Measurements from ENCODE around the gene CDH13. TPM values are rescaled to one million over a fixed set of nuclear protein-coding genes. Genes with fewer than 3 reads are reported as not detected.
A peak's percentile ranks its signal among the peaks of the same experiment; 100 is the strongest.

CDH13 gene
- total and polyA plus RNA-seq, 2 of the 8 experiments (the other 6 are each of a cell fraction or from before 2014, with no cell fraction given) = 2.3 to 2.4 TPM

DNA sequence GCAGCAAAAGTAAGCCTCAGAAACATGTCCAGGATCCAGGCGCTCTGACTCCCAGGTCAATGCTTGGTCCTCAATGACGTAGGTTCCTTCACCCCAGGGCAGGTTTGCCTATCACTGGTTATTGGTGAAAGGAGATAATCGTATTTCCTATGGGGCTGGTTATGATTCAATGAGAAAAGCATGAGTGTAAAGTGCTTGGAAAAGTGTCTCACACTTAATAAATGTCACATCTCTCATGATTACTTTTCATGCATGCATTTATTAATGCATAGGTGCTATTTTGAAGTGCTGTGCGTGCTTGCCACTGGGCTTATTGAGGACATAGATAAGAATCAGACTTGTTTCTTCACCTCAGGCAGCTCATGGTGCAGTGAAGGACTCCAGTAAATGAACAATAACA, 10.4 kb upstream of the CDH13 start:
- no peak overlapping the region for H3K18ac ChIP-seq (ENCODE audit: extremely low read depth, low read length)
- FAIRE-seq (no peak), DNase-seq (ENCODE audit: low read depth in 1 of 2, low spot score in 2 of 2) (no peak)
- no peak overlapping the region for H4K91ac ChIP-seq (replicated peaks; ENCODE audit: insufficient read length, low read length)
- no peaks in the 10 kb centered on the region for H3K4me1 ChIP-seq (replicated peaks in 1 of 4; ENCODE audit: control insufficient read depth in 3 of 4, insufficient read depth in 4 of 4, low read length in 3 of 4)
- no peak overlapping the region for H3K4me3 ChIP-seq (ENCODE audit: extremely low read depth in 1 of 4, insufficient read depth in 2 of 4, low read depth in 3 of 4, low read length in 4 of 4)
- POLR2A ChIA-PET (ENCODE audit: partially characterized antibody) = no interaction called here
- H2BK15ac ChIP-seq (ENCODE audit: low read length) = peak overlapping the region; percentile 51; the same call in 1 of the 2 replicates
- no peak overlapping the region for H3K9ac ChIP-seq (replicated peaks in 1 of 4; ENCODE audit: extremely low read depth in 1 of 4, low read depth in 3 of 4, low read length in 3 of 4)
- H3K56ac ChIP-seq (replicated peaks; ENCODE audit: insufficient read length, low read depth, low read length) = no peak overlapping the region
- no peaks in the 10 kb centered on the region for H4K20me1 ChIP-seq (replicated peaks in 1 of 2; ENCODE audit: control insufficient read depth in 1 of 2, insufficient read depth in 2 of 2, low read length in 2 of 2)
- peaks cover 0 to 2% (median 0%) of the 10 kb centered on the region in 4 experiments; a peak in 1 of 7 replicates for H3K27me3 ChIP-seq (replicated peaks in 1 of 4; ENCODE audit: control insufficient read depth in 3 of 4, extremely low read depth in 1 of 4, insufficient read depth in 3 of 4, low read length in 3 of 4)
- H4K8ac ChIP-seq (ENCODE audit: extremely low read depth, insufficient read depth, low read length) = no peak overlapping the region
- no peak overlapping the region for H2BK12ac ChIP-seq (ENCODE audit: low read depth, low read length)
- H2BK20ac ChIP-seq (ENCODE audit: low read length) = no peak overlapping the region
- H3K14ac ChIP-seq (ENCODE audit: insufficient read length) = no peak overlapping the region
- no peak overlapping the region for H2AK5ac ChIP-seq (ENCODE audit: low read depth, low read length)
- no peak overlapping the region for H3K27ac ChIP-seq (ENCODE audit: low read depth, low read length)
- H3K36me3 ChIP-seq (ENCODE audit: control insufficient read depth in 2 of 4, insufficient read depth in 4 of 4, low read length in 3 of 4) = no peaks in the 10 kb centered on the region
- WGBS, 2 experiments (ENCODE audit: extremely low coverage in 1 of 2, insufficient coverage in 1 of 2, insufficient read length in 1 of 2, insufficient replicate concordance in 2 of 2, low coverage in 1 of 2, low lambda C conversion rate in 2 of 2, missing lambda C conversion rate in 1 of 2) = 84% methylated on average over 4 of the region's 4 CpGs; no CpG with 5 or more reads in 1 of the 2 experiments
- no peak overlapping the region for H3K4me2 ChIP-seq (ENCODE audit: insufficient read depth in 1 of 2, low read depth in 2 of 2, low read length in 2 of 2)
- H3K79me1 ChIP-seq (ENCODE audit: low read depth, low read length) = no peaks in the 10 kb centered on the region
- H2BK120ac ChIP-seq (replicated peaks; ENCODE audit: low read depth, low read length) = no peak overlapping the region
- no peaks in the 10 kb centered on the region for H3K23me2 ChIP-seq (ENCODE audit: low read depth, low read length)
- H3K9me3 ChIP-seq (ENCODE audit: insufficient read depth in 2 of 2, low read depth in 1 of 2, low read length in 1 of 2) = no peaks in the 10 kb centered on the region
- no peaks in the 10 kb centered on the region for H3K79me2 ChIP-seq (ENCODE audit: control insufficient read depth in 1 of 2, insufficient read depth in 2 of 2, low read length in 2 of 2)
- no peak overlapping the region for H2AFZ ChIP-seq (ENCODE audit: low read length)
- no peak overlapping the region for H3K4ac ChIP-seq (replicated peaks; ENCODE audit: insufficient read length, low read depth, low read length)
- H2BK5ac ChIP-seq (ENCODE audit: low read depth, low read length) = no peak overlapping the region
- CTCF ChIA-PET (ENCODE audit: partially characterized antibody) = interaction anchor here (1.1 to 1.7 kb wide), 3 partner anchors 12 to 353 kb away, joined by 3 to 5 read pairs (median 4); no protein-coding TSS in a partner anchor
- H3K23ac ChIP-seq (ENCODE audit: insufficient read length) = no peak overlapping the region
- H4K5ac ChIP-seq (ENCODE audit: insufficient read length, low read depth, low read length) = no peak overlapping the region
- TF ChIP-seq MAX (IDR thresholded peaks at IDR 0.05) (no peak), POLR2A (IDR thresholded peaks at IDR 0.05; ENCODE audit: control extremely low read depth in 1 of 2, low read depth in 2 of 2, low read length in 2 of 2) (no peak), JUN (IDR thresholded peaks at IDR 0.05; ENCODE audit: low read depth, low read length) (no peak), JUND (IDR thresholded peaks at IDR 0.05; ENCODE audit: low read length) (no peak), EP300 (IDR thresholded peaks at IDR 0.05; ENCODE audit: borderline replicate concordance in 1 of 2, low read depth in 2 of 2, low read length in 2 of 2) (no peak), GTF2F1 (IDR thresholded peaks at IDR 0.05; ENCODE audit: borderline replicate concordance, low read depth, low read length) (no peak)
